ENCODE measurements around the gene CACNA2D3. TPM values are rescaled to one million over a fixed set of nuclear protein-coding genes. Genes with fewer than 3 reads are reported as not detected.

The CACNA2D3 gene
- total RNA-seq, 1 donor from 2014 or later, result 10.0 TPM

- Mint-ChIP-seq H3K27ac (ENCODE audit: unreplicated experiment) (no peak overlapping the region), H3K9me3 (ENCODE audit: unreplicated experiment) (no peaks in the 10 kb centered on the region), H3K4me1 (ENCODE audit: low read depth, unreplicated experiment) (peaks cover 5% of the 10 kb centered on the region), H3K27me3 (ENCODE audit: unreplicated experiment) (no peaks in the 10 kb centered on the region), H3K4me3 (ENCODE audit: unreplicated experiment) (no peak overlapping the region), H3K36me3 (ENCODE audit: unreplicated experiment) (no peaks in the 10 kb centered on the region)
- DNase-seq, result no peak
- TF ChIP-seq CTCF (IDR thresholded peaks at IDR 0.05; ENCODE audit: partially characterized antibody, unreplicated experiment), result no peak
Measured at GRCh38 chr3:54157860-54158259, 35.5 kb downstream of the CACNA2D3 start.

GRCh38 chr3:54159917-54160316 is 37.6 kb downstream of the CACNA2D3 start:
- no peak overlapping the region for H3K27ac Mint-ChIP-seq (ENCODE audit: unreplicated experiment)
- no peaks in the 10 kb centered on the region for H3K4me1 Mint-ChIP-seq (ENCODE audit: low read depth, unreplicated experiment)
- no peaks in the 10 kb centered on the region for H3K9me3 Mint-ChIP-seq (ENCODE audit: unreplicated experiment)
- DNase-seq, result no peak
- H3K36me3 Mint-ChIP-seq (ENCODE audit: unreplicated experiment), result no peaks in the 10 kb centered on the region
- no peaks in the 10 kb centered on the region for H3K27me3 Mint-ChIP-seq (ENCODE audit: unreplicated experiment)
- TF ChIP-seq CTCF (IDR thresholded peaks at IDR 0.05; ENCODE audit: partially characterized antibody, unreplicated experiment), result no peak
- no peak overlapping the region for H3K4me3 Mint-ChIP-seq (ENCODE audit: unreplicated experiment)

- Mint-ChIP-seq H3K27ac (ENCODE audit: unreplicated experiment) (no peak overlapping the region), H3K4me1 (ENCODE audit: low read depth, unreplicated experiment) (no peaks in the 10 kb centered on the region), H3K36me3 (ENCODE audit: unreplicated experiment) (no peaks in the 10 kb centered on the region), H3K9me3 (ENCODE audit: unreplicated experiment) (no peaks in the 10 kb centered on the region), H3K27me3 (ENCODE audit: unreplicated experiment) (no peaks in the 10 kb centered on the region), H3K4me3 (ENCODE audit: unreplicated experiment) (no peak overlapping the region)
- no peak for TF ChIP-seq CTCF (IDR thresholded peaks at IDR 0.05; ENCODE audit: partially characterized antibody, unreplicated experiment)
- no peak for DNase-seq
Measured at GRCh38 chr3:54163441-54163840, 41.1 kb downstream of the CACNA2D3 start.

GRCh38 chr3:54164192-54164975 is 42.0 kb downstream of the CACNA2D3 start:
- no peak for DNase-seq
- Mint-ChIP-seq H3K4me1 (ENCODE audit: low read depth, unreplicated experiment) (no peaks in the 10 kb centered on the region), H3K4me3 (ENCODE audit: unreplicated experiment) (no peak overlapping the region), H3K27me3 (ENCODE audit: unreplicated experiment) (no peaks in the 10 kb centered on the region), H3K9me3 (ENCODE audit: unreplicated experiment) (no peaks in the 10 kb centered on the region), H3K27ac (ENCODE audit: unreplicated experiment) (no peak overlapping the region), H3K36me3 (ENCODE audit: unreplicated experiment) (no peaks in the 10 kb centered on the region)
- no peak for TF ChIP-seq CTCF (IDR thresholded peaks at IDR 0.05; ENCODE audit: partially characterized antibody, unreplicated experiment)

GRCh38 chr3:54165865-54166264 is 43.5 kb downstream of the CACNA2D3 start:
- DNase-seq, result no peak
- Mint-ChIP-seq H3K9me3 (ENCODE audit: unreplicated experiment) (no peaks in the 10 kb centered on the region), H3K4me1 (ENCODE audit: low read depth, unreplicated experiment) (no peaks in the 10 kb centered on the region), H3K27me3 (ENCODE audit: unreplicated experiment) (no peaks in the 10 kb centered on the region), H3K36me3 (ENCODE audit: unreplicated experiment) (no peaks in the 10 kb centered on the region), H3K27ac (ENCODE audit: unreplicated experiment) (no peak overlapping the region), H3K4me3 (ENCODE audit: unreplicated experiment) (no peak overlapping the region)
- TF ChIP-seq CTCF (IDR thresholded peaks at IDR 0.05; ENCODE audit: partially characterized antibody, unreplicated experiment), result no peak
